Pancreas (tissue), 10 donors: ENCODE measurements around the gene MTIF3. TPM values are rescaled to one million over a fixed set of nuclear protein-coding genes. Genes with fewer than 3 reads are reported as not detected.

Experiments used
- ATAC-seq, 4 donors: fragments of 200-7000 bp; cut with Tn5 transposase; one replicate each; pipeline versions ENCODE4 v1.8.0 to v1.9.1; 2020; ENCODE audit warnings: mild to moderate bottlenecking in 4 of 4, moderate library complexity in 4 of 4
- DNase-seq, 6 donors: peaks; one replicate each; pipeline ENCODE4 v3.0.0-alpha.2; 2020
- FAIRE-seq: peaks from 2 replicates; lab custom pipeline; 2012; peaks lifted over from hg19 to GRCh38; lab: Jason Lieb, UNC
- H3K27ac ChIP-seq, 4 donors: fragments of 200-600 bp; sonication (generic); 1 replicate in 3 of 4; 2 replicates in 1 of 4; pipeline versions ENCODE4 v1.5.0 to v1.8.0; 2020
- H3K27me3 ChIP-seq, 4 donors: fragments of 200-600 bp; one replicate each; pipeline ENCODE4 v1.8.0; 2021
- H3K36me3 ChIP-seq, 3 donors: fragments of 200-600 bp; sonication (generic) in 1 of 3; one replicate each; pipeline versions ENCODE4 v1.5.0 to v1.8.0; 2020 to 2021
- H3K4me1 ChIP-seq, 3 donors: fragments of 200-600 bp; one replicate each; pipeline ENCODE4 v1.8.0; 2021
- H3K4me3 ChIP-seq, 4 donors: fragments of 200-600 bp; sonication (generic) in 2 of 4; one replicate each; pipeline versions ENCODE4 v1.5.0 to v1.8.0; 2020 to 2021
- H3K9me3 ChIP-seq, 4 donors: fragments of 200-600 bp; one replicate each; pipeline ENCODE4 v1.8.0; 2021
- WGBS, 2 donors: extraction: QIAGEN DNeasy Blood & Tissue Kit; methylation state at CpG; one replicate each; pipeline ENCODE4 v1.1.7; 2013; 5-methylcytosine and 5-hydroxymethylcytosine counted together
- intact Hi-C, 3 donors: fragments of 100-400 bp; cut with DNase I; formaldehyde crosslinking; loops; one replicate each; pipeline versions ENCODE4 v1.11.1 to v1.14.2; 2022
- polyA plus RNA-seq, 2 donors: library from polyadenylated mRNA; stranded (reverse); fragments of 200-250 nt; gene quantifications; one replicate each; pipeline ENCODE4 v1.2.3, GENCODE V29; 2013
- total RNA-seq, 6 donors: library from RNA; stranded (reverse); fragmentation: NEBNext Ultra II Directional in 4 of 6; extraction: Animal tissue kit (Norgen Biotek cat#: 25700) in 4 of 6; gene quantifications; one replicate each; pipeline versions ENCODE4 v1.2.1 to v1.2.4, GENCODE V29; 2021 to 2023
- TF ChIP-seq, protein P1 (sequence below), 4 donors: fragments of 200-600 bp; sonication (generic) in 3 of 4; IDR thresholded peaks; one replicate each; pipeline versions ENCODE4 v1.5.0 to v1.8.0; 2021; ENCODE audit warnings: antibody characterized with exemption in 4 of 4
- donor health status: healthy with polysubstance abuse.
- donor health status: DM: no; HTN: no; CAD: no; lungs with moderate emphysema.
- donor health status: DM: no; HTN: no; CAD: no.
- donor health status: control.
- donor health status: control.
- donor health status: Bipolar disorder and iron deficiency.
- donor health status: DM: yes; HTN: yes; CAD: no.
- donor health status: DM: no; HTN: no; CAD: no.
- donor health status: DM: no; HTN: no; CAD: no.
- donor health status: DM: yes; HTN: yes; CAD: no.

MTIF3 gene
- total and polyA plus RNA-seq, 8 donors, result 22.3 to 91.4 (median 30.5) TPM

DNA sequence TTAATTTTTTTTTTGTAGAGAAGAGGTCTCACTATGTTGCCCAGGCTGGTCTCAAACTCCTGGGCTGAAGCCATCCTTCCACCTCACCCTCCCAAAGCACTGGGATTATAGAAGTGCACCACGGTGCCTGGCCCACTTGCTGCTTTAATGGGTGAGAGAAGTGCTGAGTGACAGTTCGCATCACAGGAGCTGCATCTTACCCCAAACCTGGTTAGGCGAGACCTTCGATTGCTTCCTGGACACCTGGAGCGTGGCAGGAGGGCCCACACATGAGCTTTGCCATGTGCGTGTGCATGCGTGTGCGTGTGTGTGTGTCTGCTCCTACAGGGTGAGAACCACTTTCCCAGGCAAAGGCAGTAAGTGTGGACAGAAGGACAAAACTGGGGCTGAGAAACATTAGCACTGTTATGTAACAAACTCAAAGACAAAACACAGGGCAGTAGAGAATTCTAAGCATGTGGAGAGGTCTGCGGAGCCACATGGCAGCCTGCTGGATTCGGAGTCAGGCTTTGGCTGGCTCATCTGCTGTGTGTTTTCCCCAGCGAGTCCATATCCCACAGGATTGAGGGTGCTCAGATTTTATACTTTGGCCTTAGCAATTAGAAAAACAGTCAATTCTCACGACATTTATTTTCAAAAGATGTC is 11.7 kb upstream of the MTIF3 start:
- intact Hi-C loops, result no loop called here
- TF ChIP-seq, protein P1, sequence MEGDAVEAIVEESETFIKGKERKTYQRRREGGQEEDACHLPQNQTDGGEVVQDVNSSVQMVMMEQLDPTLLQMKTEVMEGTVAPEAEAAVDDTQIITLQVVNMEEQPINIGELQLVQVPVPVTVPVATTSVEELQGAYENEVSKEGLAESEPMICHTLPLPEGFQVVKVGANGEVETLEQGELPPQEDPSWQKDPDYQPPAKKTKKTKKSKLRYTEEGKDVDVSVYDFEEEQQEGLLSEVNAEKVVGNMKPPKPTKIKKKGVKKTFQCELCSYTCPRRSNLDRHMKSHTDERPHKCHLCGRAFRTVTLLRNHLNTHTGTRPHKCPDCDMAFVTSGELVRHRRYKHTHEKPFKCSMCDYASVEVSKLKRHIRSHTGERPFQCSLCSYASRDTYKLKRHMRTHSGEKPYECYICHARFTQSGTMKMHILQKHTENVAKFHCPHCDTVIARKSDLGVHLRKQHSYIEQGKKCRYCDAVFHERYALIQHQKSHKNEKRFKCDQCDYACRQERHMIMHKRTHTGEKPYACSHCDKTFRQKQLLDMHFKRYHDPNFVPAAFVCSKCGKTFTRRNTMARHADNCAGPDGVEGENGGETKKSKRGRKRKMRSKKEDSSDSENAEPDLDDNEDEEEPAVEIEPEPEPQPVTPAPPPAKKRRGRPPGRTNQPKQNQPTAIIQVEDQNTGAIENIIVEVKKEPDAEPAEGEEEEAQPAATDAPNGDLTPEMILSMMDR (IDR thresholded peaks at IDR 0.05), result no peak
- Histone ChIP-seq H3K4me1 (no peaks in the 10 kb centered on the region), H3K4me3 (no peak overlapping the region), H3K27me3 (no peaks in the 10 kb centered on the region), H3K27ac (no peak overlapping the region), H3K36me3 (no peaks in the 10 kb centered on the region), H3K9me3 (no peaks in the 10 kb centered on the region)
- WGBS, 2 donors, result 78 to 87% methylated on average over 12 of the region's 12 CpGs
- ATAC-seq (no peak), DNase-seq (no peak), FAIRE-seq (no peak)

DNA sequence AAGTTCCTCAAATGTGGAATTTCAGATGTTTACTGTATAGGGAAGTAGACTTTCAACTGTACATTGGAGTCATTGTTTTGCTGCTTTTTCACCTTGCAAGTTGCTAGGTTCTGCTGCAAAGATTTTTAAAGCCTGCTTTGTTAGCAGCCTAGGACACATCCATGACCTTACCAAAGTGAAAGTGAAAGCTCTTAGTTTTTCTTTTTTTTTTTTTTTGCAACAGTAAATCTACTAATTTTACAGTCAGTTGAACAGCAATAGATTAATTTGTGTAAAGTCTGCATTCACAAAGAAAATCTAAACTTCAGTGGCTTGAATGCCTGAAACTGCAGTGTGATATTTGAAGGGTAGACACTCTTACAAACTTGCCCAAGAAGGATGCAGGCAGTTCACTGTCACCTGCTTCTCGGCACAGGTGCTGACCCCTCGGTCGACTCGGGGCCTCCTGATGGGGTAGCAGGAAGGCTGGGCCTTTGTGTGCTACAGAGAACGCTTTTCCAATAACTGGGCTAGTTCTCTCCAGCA is 5.0 kb upstream of the MTIF3 start:
- Histone ChIP-seq H3K9me3 (no peaks in the 10 kb centered on the region), H3K27ac (peak overlapping the region in 2 of 4 donors; percentile 22 to 25), H3K36me3 (no peaks in the 10 kb centered on the region), H3K4me1 (peaks cover 0 to 8% (median 0%) of the 10 kb centered on the region in 3 donors), H3K27me3 (no peaks in the 10 kb centered on the region), H3K4me3 (peak overlapping the region in 1 of 4 donors; percentile 25)
- 19 to 24% methylated on average over 5 of the region's 5 CpGs for WGBS, 2 donors
- FAIRE-seq (no peak), ATAC-seq (no peak), DNase-seq (no peak)
- TF ChIP-seq, protein P1 (IDR thresholded peaks at IDR 0.05), result no peak
- intact Hi-C loops, result no loop called here

DNA sequence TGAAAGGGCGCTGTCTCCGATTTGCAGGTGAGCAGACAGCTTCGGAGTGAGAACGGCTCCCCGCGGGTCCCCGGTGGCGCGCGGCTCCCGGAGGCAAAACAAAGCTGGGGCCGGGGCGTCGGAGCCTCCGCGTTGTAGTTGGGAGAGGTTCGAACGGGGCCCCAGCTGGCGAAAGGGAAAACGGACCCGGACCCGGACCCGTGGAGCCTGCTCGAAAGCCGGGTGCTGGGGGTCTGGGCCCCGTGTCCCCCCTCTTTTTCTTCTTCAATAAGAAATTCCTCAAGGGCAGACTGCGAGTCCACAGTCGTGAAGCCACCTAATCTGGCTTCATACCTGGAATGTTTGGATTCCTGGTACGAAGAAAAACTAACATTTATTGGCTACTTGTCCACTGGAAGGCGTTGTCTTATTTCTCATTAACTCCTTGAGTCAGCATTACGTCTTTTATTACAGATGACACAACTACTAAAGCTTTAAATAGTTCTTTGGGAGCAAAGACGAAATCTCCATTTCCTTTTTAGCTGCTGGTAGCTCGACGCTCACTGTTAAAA is 632 bp upstream of the MTIF3 start:
- Histone ChIP-seq H3K27ac (peak overlapping the region; percentile 97 to 99 (median 98)), H3K27me3 (no peaks in the 10 kb centered on the region), H3K36me3 (no peaks in the 10 kb centered on the region), H3K4me1 (peaks cover 11 to 32% (median 17%) of the 10 kb centered on the region in 3 donors), H3K9me3 (no peaks in the 10 kb centered on the region), H3K4me3 (peak overlapping the region; percentile 68 to 81 (median 78))
- ATAC-seq, result peak; percentile 43 to 52 (median 48)
- WGBS, 2 donors, result 0% methylated on average over 34 of the region's 34 CpGs
- TF ChIP-seq, protein P1 (IDR thresholded peaks at IDR 0.05), result no peak
- intact Hi-C loops, result no loop called here
- DNase-seq, result peak; percentile 31 to 78 (median 62)
- peak; percentile 37 for FAIRE-seq

DNA sequence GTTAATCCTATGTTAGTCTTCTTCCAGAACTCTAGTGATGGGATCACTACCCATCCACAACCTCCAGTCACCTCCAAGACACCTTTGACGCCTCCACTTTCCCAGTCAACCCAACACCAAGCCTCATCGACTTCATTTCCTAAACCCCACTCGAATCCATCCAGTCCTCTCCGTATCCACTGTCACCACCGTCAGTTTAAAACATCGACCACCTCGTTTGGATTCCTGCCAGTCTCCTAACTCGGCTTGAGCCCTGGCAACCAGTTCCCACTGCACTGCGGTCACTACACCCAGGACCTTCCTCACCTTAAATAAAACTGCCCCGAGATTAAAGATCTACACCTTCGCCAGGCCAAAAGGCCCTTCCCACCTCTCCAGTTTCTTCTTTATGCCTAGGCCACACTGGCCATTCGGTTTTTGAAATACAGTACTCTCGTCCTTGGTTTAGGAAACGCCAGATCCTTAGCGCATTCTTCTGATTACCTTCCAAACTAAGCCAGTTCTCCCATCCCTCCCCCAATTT is 1.2 kb downstream of the MTIF3 start:
- DNase-seq, result peak in 1 of 6 donors; percentile 32
- Histone ChIP-seq H3K36me3 (no peaks in the 10 kb centered on the region), H3K9me3 (no peaks in the 10 kb centered on the region), H3K27me3 (no peaks in the 10 kb centered on the region), H3K4me1 (peaks cover 11 to 24% (median 17%) of the 10 kb centered on the region in 3 donors), H3K4me3 (peak overlapping the region; percentile 68 to 81 (median 78)), H3K27ac (peak overlapping the region; percentile 97 to 99 (median 98))
- TF ChIP-seq, protein P1 (IDR thresholded peaks at IDR 0.05), result no peak
- FAIRE-seq, result no peak
- ATAC-seq, result no peak
- intact Hi-C loops, result no loop called here
- WGBS, 2 donors, result 17 to 21% methylated on average over 15 of the region's 15 CpGs
